ENCODE measurements around the gene KLHDC2. TPM values are rescaled to one million over a fixed set of nuclear protein-coding genes. Genes with fewer than 3 reads are reported as not detected.

KLHDC2 gene
- total and polyA plus RNA-seq, 4 donors = 88.9 to 116 (median 96.2) TPM

GRCh38 chr14:49816844-49817243 lies 48.9 kb downstream of the KLHDC2 start:
- WGBS (ENCODE audit: insufficient coverage) = 100% methylated on average over 3 of the region's 3 CpGs
- Histone ChIP-seq H3K4me3 (ENCODE audit: low read depth, low read length) (no peak overlapping the region), H3K9me3 (ENCODE audit: control insufficient read depth, insufficient read depth, low read length) (peaks cover 2% of the 10 kb centered on the region), H3K4me1 (ENCODE audit: control insufficient read depth, insufficient read depth, low read length) (no peaks in the 10 kb centered on the region), H3K27ac (ENCODE audit: low read depth, low read length) (no peak overlapping the region), H3K27me3 (ENCODE audit: control insufficient read depth, insufficient read depth, low read length) (no peaks in the 10 kb centered on the region), H3K36me3 (ENCODE audit: control insufficient read depth, insufficient read depth, low read length) (peaks cover 48% of the 10 kb centered on the region)
- DNase-seq (ENCODE audit: low read depth in 4 of 6, low spot score in 6 of 6) = no peak

- Histone ChIP-seq H3K27me3 (ENCODE audit: control insufficient read depth, insufficient read depth, low read length) (no peaks in the 10 kb centered on the region), H3K36me3 (ENCODE audit: control insufficient read depth, insufficient read depth, low read length) (peaks cover 52% of the 10 kb centered on the region)
- 97% methylated on average over 11 of the region's 12 CpGs for WGBS (ENCODE audit: insufficient coverage)
Measured at GRCh38 chr14:49820176-49820575, 52.2 kb downstream of the KLHDC2 start.

GRCh38 chr14:49828640-49829039 lies 60.7 kb downstream of the KLHDC2 start:
- H3K27me3 ChIP-seq (ENCODE audit: control insufficient read depth, insufficient read depth, low read length) = no peaks in the 10 kb centered on the region
- no peaks in the 10 kb centered on the region for H3K4me1 ChIP-seq (ENCODE audit: control insufficient read depth, insufficient read depth, low read length)
- WGBS (ENCODE audit: insufficient coverage) = no CpG with 5 or more reads among the region's 2 CpGs
- no peak overlapping the region for H3K4me3 ChIP-seq (ENCODE audit: low read depth, low read length)
- DNase-seq (ENCODE audit: low read depth in 4 of 6, low spot score in 6 of 6) = no peak
- no peak overlapping the region for H3K27ac ChIP-seq (ENCODE audit: low read depth, low read length)
- peaks cover 58% of the 10 kb centered on the region for H3K36me3 ChIP-seq (ENCODE audit: control insufficient read depth, insufficient read depth, low read length)
- H3K9me3 ChIP-seq (ENCODE audit: control insufficient read depth, insufficient read depth, low read length) = no peaks in the 10 kb centered on the region

More at GRCh38 chr14:49820176-49820575, 52.2 kb downstream of the KLHDC2 start:
- Histone ChIP-seq H3K9me3 (ENCODE audit: control insufficient read depth, insufficient read depth, low read length) (peaks cover 2% of the 10 kb centered on the region), H3K4me1 (ENCODE audit: control insufficient read depth, insufficient read depth, low read length) (no peaks in the 10 kb centered on the region), H3K27ac (ENCODE audit: low read depth, low read length) (no peak overlapping the region), H3K4me3 (ENCODE audit: low read depth, low read length) (no peak overlapping the region)
- DNase-seq (ENCODE audit: low read depth in 4 of 6, low spot score in 6 of 6) = no peak

Other genes with a start within 250 kb of the KLHDC2 start
- 1,000 to 10,000 TPM in 1 of 2 donors, 100 to 1,000 TPM in 1; 808 to 2,775 TPM for gene RPS29, start 181.8 kb upstream of the KLHDC2 start, total RNA-seq
- gene RPS29, start 181.8 kb upstream of the KLHDC2 start, polyA plus RNA-seq (ENCODE audit: insufficient read length in 2 of 2) = 1,000 to 10,000 TPM; 1,015 to 1,156 TPM
- gene LRR1, start 169.2 kb upstream of the KLHDC2 start, total RNA-seq = 10 to 100 TPM in 1 of 2 donors, 1 to 10 TPM in 1; 9.1 to 11.3 TPM
- 10 to 100 TPM in 1 of 2 donors, 1 to 10 TPM in 1; 6.8 to 10.0 TPM for gene LRR1, start 169.2 kb upstream of the KLHDC2 start, polyA plus RNA-seq (ENCODE audit: insufficient read length in 2 of 2)
- 100 to 1,000 TPM in 1 of 2 donors, 10 to 100 TPM in 1; 77.6 to 249 TPM for gene RPL36AL, start 147.5 kb upstream of the KLHDC2 start, total RNA-seq
- 100 to 1,000 TPM; 136 to 153 TPM for gene RPL36AL, start 147.5 kb upstream of the KLHDC2 start, polyA plus RNA-seq (ENCODE audit: insufficient read length in 2 of 2)
- gene MGAT2, start 147.4 kb upstream of the KLHDC2 start, total RNA-seq = 10 to 100 TPM; 36.5 to 39.1 TPM
- 10 to 100 TPM; 17.3 to 27.7 TPM for gene MGAT2, start 147.4 kb upstream of the KLHDC2 start, polyA plus RNA-seq (ENCODE audit: insufficient read length in 2 of 2)
- gene DNAAF2, start 132.9 kb upstream of the KLHDC2 start, total RNA-seq = 10 to 100 TPM in 1 of 2 donors, 1 to 10 TPM in 1; 9.0 to 12.2 TPM
- 10 to 100 TPM; 13.3 to 13.6 TPM for gene DNAAF2, start 132.9 kb upstream of the KLHDC2 start, polyA plus RNA-seq (ENCODE audit: insufficient read length in 2 of 2)
- gene POLE2, start 79.9 kb upstream of the KLHDC2 start, total RNA-seq = 10 to 100 TPM; 10.6 to 20.1 TPM
- 10 to 100 TPM in 1 of 2 donors, 1 to 10 TPM in 1; 8.3 to 14.8 TPM for gene POLE2, start 79.9 kb upstream of the KLHDC2 start, polyA plus RNA-seq (ENCODE audit: insufficient read length in 2 of 2)
- gene KLHDC1, start 75.0 kb upstream of the KLHDC2 start, total RNA-seq = 10 to 100 TPM; 13.4 to 14.9 TPM
- gene KLHDC1, start 75.0 kb upstream of the KLHDC2 start, polyA plus RNA-seq (ENCODE audit: insufficient read length in 2 of 2) = 1 to 10 TPM; 4.7 to 7.9 TPM
- gene NEMF, start 84.6 kb downstream of the KLHDC2 start, total RNA-seq = 100 to 1,000 TPM; 101 to 111 TPM
- 10 to 100 TPM; 54.5 to 67.3 TPM for gene NEMF, start 84.6 kb downstream of the KLHDC2 start, polyA plus RNA-seq (ENCODE audit: insufficient read length in 2 of 2)
- 10 to 100 TPM; 23.7 to 35.2 TPM for gene ARF6, start 124.9 kb downstream of the KLHDC2 start, total RNA-seq
- gene ARF6, start 124.9 kb downstream of the KLHDC2 start, polyA plus RNA-seq (ENCODE audit: insufficient read length in 2 of 2) = 10 to 100 TPM; 36.9 to 43.9 TPM

Measured in spinal cord (tissue), 10 donors.